GM19397 (cell line): ENCODE data around the gene NCSTN.

Experiments
- ATAC-seq: cut with Tn5 transposase; IDR thresholded peaks from one replicate; pipeline ENCODE4 v1.9.1; 2021; ENCODE audit warnings: mild to moderate bottlenecking, moderate library complexity; ENCODE audit not compliant: unreplicated experiment

NCSTN gene

GRCh38 chr1:160404094-160404493, 60.9 kb downstream of the NCSTN start:
- ATAC-seq, result no peak

- ATAC-seq, result no peak
Observed at GRCh38 chr1:160405331-160405877, 62.2 kb downstream of the NCSTN start.

- no peak for ATAC-seq
Observed at GRCh38 chr1:160406131-160406968, 63.2 kb downstream of the NCSTN start.

GRCh38 chr1:160407839-160408801, 64.9 kb downstream of the NCSTN start:
- no peak for ATAC-seq
